ENCODE data around the gene BLVRA. TPM values are rescaled to one million over a fixed set of nuclear protein-coding genes. Genes with fewer than 3 reads are reported as not detected.

BLVRA gene
- total and polyA plus RNA-seq, 7 experiments from 2014 or later, result 11.2 to 41.2 (median 28.2) TPM

DNA sequence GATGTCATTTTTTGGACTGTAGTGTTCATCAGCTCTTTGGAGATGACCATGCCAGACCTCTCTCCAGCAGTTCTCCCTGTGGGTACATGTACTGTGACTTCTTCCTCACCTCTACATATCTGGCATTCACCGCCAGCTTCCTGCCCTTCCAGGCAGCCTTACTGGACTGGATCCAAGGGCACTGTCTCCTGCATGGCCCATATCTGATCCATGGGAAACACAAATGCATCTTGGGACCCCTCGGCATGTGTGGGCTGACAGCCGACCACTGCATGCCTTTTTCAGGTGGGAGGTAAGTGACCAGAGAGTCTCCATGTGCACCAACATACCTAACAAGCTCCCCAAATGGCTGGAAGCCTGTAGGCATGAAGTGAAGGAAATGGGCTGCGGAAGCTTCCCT is 3.9 kb upstream of the BLVRA start:
- POLR2A ChIA-PET, result interaction anchor here (0.8 to 1.2 kb wide), 2 partner anchors 15 to 182 kb away, joined by 3 to 4 read pairs; no protein-coding TSS in a partner anchor
- Histone ChIP-seq H3K36me3 (ENCODE audit: control insufficient read depth in 2 of 3, insufficient read depth in 3 of 3, low read length in 3 of 3) (peaks cover 0 to 5% (median 0%) of the 10 kb centered on the region in 3 experiments), H3K4me1 (ENCODE audit: control insufficient read depth in 2 of 2, insufficient read depth in 2 of 2, low read length in 2 of 2) (peaks cover 3 to 4% of the 10 kb centered on the region in 2 donors)

GRCh38 chr7:43756368-43757072 is 2.0 kb upstream of the BLVRA start:
- intact Hi-C loops (cut with micrococcal nuclease), result no loop called here
- Histone ChIP-seq H3K4me3 (ENCODE audit: low read length) (no peak overlapping the region), H3K9me3 (ENCODE audit: control insufficient read depth in 2 of 3, low read length in 3 of 3) (no peaks in the 10 kb centered on the region), H3K27ac (ENCODE audit: low read depth, low read length) (no peak overlapping the region), H3K4me1 (ENCODE audit: control insufficient read depth in 2 of 2, insufficient read depth in 2 of 2, low read length in 2 of 2) (peaks cover 3 to 5% of the 10 kb centered on the region in 2 donors), H3K36me3 (ENCODE audit: control insufficient read depth in 2 of 3, insufficient read depth in 3 of 3, low read length in 3 of 3) (peaks cover 0 to 5% (median 0%) of the 10 kb centered on the region in 3 experiments), H3K27me3 (ENCODE audit: control insufficient read depth in 2 of 2, insufficient read depth in 2 of 2, low read length in 2 of 2) (no peaks in the 10 kb centered on the region)
- no peaks in the 10 kb centered on the region for H3K9me3 Mint-ChIP-seq
- peaks cover 0 to 10% (median 0%) of the 10 kb centered on the region in 5 donors for H3K27me3 Mint-ChIP-seq
- peaks cover 0 to 2% (median 0%) of the 10 kb centered on the region in 5 donors for H3K36me3 Mint-ChIP-seq
- ATAC-seq, result no peak
- DNase-seq, result no peak
- peak overlapping the region in 9 of 10 donors; percentile 68 to 93 (median 79) for H3K4me3 Mint-ChIP-seq
- ChIA-PET POLR2A (interaction anchor here (0.6 kb wide), 1 partner anchor 78 kb away, joined by 3 read pairs; no protein-coding TSS in a partner anchor), CTCF (interaction anchor here (0.6 to 1.0 kb wide), 2 partner anchors 78 to 870 kb away, joined by 3 read pairs; no protein-coding TSS in a partner anchor)
- peaks cover 18 to 34% (median 29%) of the 10 kb centered on the region in 7 donors for H3K4me1 Mint-ChIP-seq
- peak overlapping the region in 7 of 9 donors; percentile 43 to 91 (median 79) for H3K27ac Mint-ChIP-seq

More for the DNA sequence above, 3.9 kb upstream of the BLVRA start:
- Mint-ChIP-seq H3K9me3 (no peaks in the 10 kb centered on the region), H3K4me1 (peaks cover 7 to 27% (median 18%) of the 10 kb centered on the region in 7 donors), H3K4me3 (no peak overlapping the region), H3K36me3 (no peaks in the 10 kb centered on the region), H3K27me3 (peaks cover 0 to 10% (median 0%) of the 10 kb centered on the region in 5 donors), H3K27ac (peak overlapping the region in 1 of 9 donors; percentile 15)
- ATAC-seq (no peak), DNase-seq (no peak)
- H3K27ac ChIP-seq (ENCODE audit: low read depth, low read length), result no peak overlapping the region
- intact Hi-C loops (cut with micrococcal nuclease), result no loop called here
- no peaks in the 10 kb centered on the region for H3K9me3 ChIP-seq (ENCODE audit: control insufficient read depth in 2 of 3, low read length in 3 of 3)
- CTCF ChIA-PET, result no interaction called here
- H3K27me3 ChIP-seq (ENCODE audit: control insufficient read depth in 2 of 2, insufficient read depth in 2 of 2, low read length in 2 of 2), result no peaks in the 10 kb centered on the region
- H3K4me3 ChIP-seq (ENCODE audit: low read length), result no peak overlapping the region

DNA sequence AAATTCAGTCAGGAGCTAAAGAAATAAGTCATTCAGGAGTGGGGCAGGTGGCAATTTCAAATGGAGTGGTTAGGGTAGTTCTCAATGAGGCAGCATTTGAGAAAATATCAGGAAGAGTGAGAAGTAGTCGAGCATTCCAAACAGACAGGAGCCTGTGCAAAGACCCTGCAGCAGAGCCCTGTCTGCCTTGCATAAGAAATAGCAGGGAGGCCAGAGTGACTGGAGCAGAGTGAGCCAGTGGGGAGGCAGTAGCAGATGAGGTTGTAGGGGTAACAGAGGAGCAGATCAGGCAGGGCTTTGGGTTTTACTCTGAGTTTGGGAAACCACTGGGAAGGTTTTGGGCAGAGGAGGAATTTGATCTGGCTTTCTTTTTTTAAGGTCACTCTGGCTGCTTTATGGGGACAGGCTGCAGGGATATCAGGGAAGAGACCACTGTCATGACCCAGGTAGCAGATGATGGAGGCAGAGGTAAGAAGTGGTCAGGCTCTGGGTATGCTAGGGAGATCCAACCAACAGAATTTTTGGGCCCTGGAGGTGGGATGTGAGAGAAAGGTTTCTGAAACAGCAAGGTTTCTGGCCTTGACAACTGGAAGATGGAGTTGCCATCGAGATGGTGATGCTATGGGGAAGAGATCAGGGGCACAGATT is 1.3 kb upstream of the BLVRA start:
- Histone ChIP-seq H3K27me3 (ENCODE audit: control insufficient read depth in 2 of 2, insufficient read depth in 2 of 2, low read length in 2 of 2) (no peaks in the 10 kb centered on the region), H3K4me3 (ENCODE audit: low read length) (no peak overlapping the region), H3K36me3 (ENCODE audit: control insufficient read depth in 2 of 3, insufficient read depth in 3 of 3, low read length in 3 of 3) (peaks cover 0 to 5% (median 0%) of the 10 kb centered on the region in 3 experiments), H3K27ac (ENCODE audit: low read depth, low read length) (no peak overlapping the region), H3K4me1 (ENCODE audit: control insufficient read depth in 2 of 2, insufficient read depth in 2 of 2, low read length in 2 of 2) (peaks cover 3 to 5% of the 10 kb centered on the region in 2 donors), H3K9me3 (ENCODE audit: control insufficient read depth in 2 of 3, low read length in 3 of 3) (no peaks in the 10 kb centered on the region)
- no peak for DNase-seq
- Mint-ChIP-seq H3K27ac (peak overlapping the region; percentile 28 to 91 (median 79)), H3K27me3 (peaks cover 0 to 10% (median 0%) of the 10 kb centered on the region in 5 donors), H3K36me3 (peaks cover 0 to 2% (median 0%) of the 10 kb centered on the region in 5 donors), H3K9me3 (no peaks in the 10 kb centered on the region), H3K4me3 (peak overlapping the region; percentile 68 to 93 (median 79)), H3K4me1 (peaks cover 18 to 40% (median 30%) of the 10 kb centered on the region in 7 donors)
- ATAC-seq, result no peak
- ChIA-PET POLR2A (interaction anchor here (0.6 to 1.7 kb wide), 4 partner anchors 28 to 174 kb away, joined by 3 to 8 read pairs (median 4); partner anchors contain the start of genes COA1 and STK17A), CTCF (interaction anchor here (1.0 kb wide), 1 partner anchor 78 kb away, joined by 3 read pairs; no protein-coding TSS in a partner anchor)
- intact Hi-C loops (cut with micrococcal nuclease), result no loop called here

DNA sequence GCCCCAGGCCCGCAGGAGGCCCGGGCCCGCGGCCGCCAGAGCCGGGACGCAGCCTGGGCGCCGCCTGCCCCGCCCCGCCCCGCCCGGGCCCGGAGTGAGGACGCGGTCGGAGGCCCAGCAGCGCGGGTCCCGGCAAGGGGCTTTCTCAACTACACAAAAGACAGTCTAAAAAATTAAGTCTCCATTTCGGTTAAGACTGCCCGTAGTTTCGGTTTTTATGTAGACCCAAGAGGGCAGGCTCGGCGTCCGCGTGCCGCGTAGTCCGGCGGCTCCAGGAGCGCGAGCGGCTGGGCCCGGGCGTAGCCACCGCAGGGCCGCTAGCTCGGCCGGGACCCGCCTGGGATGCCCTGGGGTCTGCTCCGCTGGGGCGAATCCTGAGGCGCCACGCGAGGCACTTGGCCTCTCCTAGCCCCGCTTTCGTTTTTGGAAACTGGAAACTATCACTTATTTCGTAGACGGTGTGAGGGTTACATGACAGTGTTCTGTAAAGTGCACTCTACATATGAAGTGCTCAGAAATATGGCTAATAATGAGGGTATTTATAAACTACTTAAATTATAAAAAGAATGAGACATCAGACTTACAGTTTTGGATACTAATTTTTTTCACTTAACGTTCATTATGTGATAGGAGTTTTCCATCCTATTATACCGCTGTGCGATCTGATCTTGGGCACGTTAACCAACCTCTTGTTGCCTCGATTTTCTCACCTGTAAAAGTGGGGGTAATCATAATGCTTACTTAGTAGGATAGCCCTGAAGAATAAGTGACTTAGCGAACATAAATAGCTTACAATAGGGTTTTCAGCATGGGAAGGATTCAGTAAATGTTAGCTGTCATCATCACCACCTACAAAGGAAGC is 573 bp downstream of the BLVRA start:
- Histone ChIP-seq H3K36me3 (ENCODE audit: control insufficient read depth in 2 of 3, insufficient read depth in 3 of 3, low read length in 3 of 3) (peaks cover 0 to 5% (median 0%) of the 10 kb centered on the region in 3 experiments), H3K27ac (ENCODE audit: low read depth, low read length) (peak overlapping the region; percentile 77), H3K4me1 (ENCODE audit: control insufficient read depth in 2 of 2, insufficient read depth in 2 of 2, low read length in 2 of 2) (peaks cover 3 to 5% of the 10 kb centered on the region in 2 donors), H3K9me3 (ENCODE audit: control insufficient read depth in 2 of 3, low read length in 3 of 3) (no peaks in the 10 kb centered on the region), H3K4me3 (ENCODE audit: low read length) (peak overlapping the region; percentile 90), H3K27me3 (ENCODE audit: control insufficient read depth in 2 of 2, insufficient read depth in 2 of 2, low read length in 2 of 2) (no peaks in the 10 kb centered on the region)
- Mint-ChIP-seq H3K27me3 (peaks cover 0 to 10% (median 0%) of the 10 kb centered on the region in 5 donors), H3K9me3 (no peaks in the 10 kb centered on the region), H3K27ac (peak overlapping the region; percentile 72 to 94 (median 88)), H3K4me3 (peak overlapping the region; percentile 72 to 93 (median 89)), H3K4me1 (peaks cover 25 to 56% (median 44%) of the 10 kb centered on the region in 7 donors), H3K36me3 (peaks cover 0 to 2% (median 0%) of the 10 kb centered on the region in 5 donors)
- ChIA-PET CTCF (interaction anchor here (1.8 kb wide), 1 partner anchor 40 kb away, joined by 3 read pairs; no protein-coding TSS in a partner anchor), POLR2A (interaction anchor here (0.5 to 1.9 kb wide), 9 partner anchors 8 to 847 kb away, joined by 3 to 8 read pairs (median 5); partner anchors contain the start of genes C7orf25, COA1, MRPL32 and PSMA2)
- DNase-seq, result peak; percentile 45 to 65 (median 57)
- intact Hi-C loops (cut with micrococcal nuclease), result loop anchor here (1.0 to 2.0 kb wide), 4 partner anchors 30 to 177 kb away; partner anchors contain the start of gene COA1 (in 2 of the 2)
- ATAC-seq, result peak; percentile 76

DNA sequence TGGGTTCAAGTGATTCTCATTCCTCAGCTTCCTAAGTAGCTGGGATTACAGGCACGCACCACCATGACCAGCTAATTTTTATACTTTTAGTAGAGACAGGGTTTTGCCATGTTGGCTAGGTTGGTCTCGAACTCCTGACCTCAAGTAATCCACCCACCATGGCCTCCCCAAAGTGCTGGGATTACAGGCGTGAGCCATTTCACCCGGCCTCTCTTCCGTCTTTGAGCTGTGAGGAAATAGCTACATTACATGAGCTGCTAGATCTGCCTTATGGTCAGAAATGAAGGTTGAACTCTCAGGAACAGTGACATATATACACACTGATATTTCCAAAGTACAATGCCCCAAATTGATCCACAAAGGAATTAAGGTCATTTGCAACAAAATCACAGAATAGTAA is 2.4 kb downstream of the BLVRA start:
- intact Hi-C loops (cut with micrococcal nuclease), result no loop called here
- H3K27me3 Mint-ChIP-seq, result peaks cover 0 to 10% (median 0%) of the 10 kb centered on the region in 5 donors
- Histone ChIP-seq H3K27me3 (ENCODE audit: control insufficient read depth in 2 of 2, insufficient read depth in 2 of 2, low read length in 2 of 2) (no peaks in the 10 kb centered on the region), H3K4me3 (ENCODE audit: low read length) (no peak overlapping the region), H3K27ac (ENCODE audit: low read depth, low read length) (no peak overlapping the region), H3K9me3 (ENCODE audit: control insufficient read depth in 2 of 3, low read length in 3 of 3) (no peaks in the 10 kb centered on the region), H3K4me1 (ENCODE audit: control insufficient read depth in 2 of 2, insufficient read depth in 2 of 2, low read length in 2 of 2) (peaks cover 5 to 10% of the 10 kb centered on the region in 2 donors), H3K36me3 (ENCODE audit: control insufficient read depth in 2 of 3, insufficient read depth in 3 of 3, low read length in 3 of 3) (peaks cover 0 to 5% (median 0%) of the 10 kb centered on the region in 3 experiments)
- ATAC-seq, result no peak
- peak overlapping the region in 2 of 10 donors; percentile 9 for H3K4me3 Mint-ChIP-seq
- CTCF ChIA-PET, result interaction anchor here (0.6 to 2.2 kb wide), 3 partner anchors 55 to 1130 kb away, joined by 3 to 8 read pairs (median 4); no protein-coding TSS in a partner anchor
- no peaks in the 10 kb centered on the region for H3K9me3 Mint-ChIP-seq
- no peak for DNase-seq
- H3K27ac Mint-ChIP-seq, result peak overlapping the region in 2 of 9 donors; percentile 2 to 43
- POLR2A ChIA-PET, result interaction anchor here (0.6 kb wide), 1 partner anchor 165 kb away, joined by 3 read pairs; no protein-coding TSS in a partner anchor
- H3K4me1 Mint-ChIP-seq, result peaks cover 33 to 65% (median 54%) of the 10 kb centered on the region in 7 donors
- H3K36me3 Mint-ChIP-seq, result peaks cover 0 to 2% (median 0%) of the 10 kb centered on the region in 5 donors
